KOPT-K1 (cell line): Measurements from ENCODE around the gene CDKN2B.

ENCODE experiments used
- H3K27ac ChIP-seq: fragments of 200-600 bp; sonication (generic); 2 replicates; pipeline ENCODE4 v1.5.1; 2016; ENCODE audit warnings: antibody characterized with exemption, mild to moderate bottlenecking, low read depth, low read length; ENCODE audit not compliant: poor library complexity, severe bottlenecking
- H3K36me3 ChIP-seq: fragments of 200-600 bp; sonication (generic); 2 replicates; pipeline ENCODE4 v1.5.1; 2017; ENCODE audit warnings: antibody characterized with exemption, mild to moderate bottlenecking, low read length, moderate library complexity; ENCODE audit not compliant: insufficient read depth
- H3K9me3 ChIP-seq: fragments of 200-600 bp; sonication (generic); 2 replicates; pipeline ENCODE4 v1.5.1; 2017; ENCODE audit warnings: antibody characterized with exemption, low read length, mild to moderate bottlenecking; ENCODE audit not compliant: insufficient read depth, poor library complexity, severe bottlenecking

The CDKN2B gene

DNA sequence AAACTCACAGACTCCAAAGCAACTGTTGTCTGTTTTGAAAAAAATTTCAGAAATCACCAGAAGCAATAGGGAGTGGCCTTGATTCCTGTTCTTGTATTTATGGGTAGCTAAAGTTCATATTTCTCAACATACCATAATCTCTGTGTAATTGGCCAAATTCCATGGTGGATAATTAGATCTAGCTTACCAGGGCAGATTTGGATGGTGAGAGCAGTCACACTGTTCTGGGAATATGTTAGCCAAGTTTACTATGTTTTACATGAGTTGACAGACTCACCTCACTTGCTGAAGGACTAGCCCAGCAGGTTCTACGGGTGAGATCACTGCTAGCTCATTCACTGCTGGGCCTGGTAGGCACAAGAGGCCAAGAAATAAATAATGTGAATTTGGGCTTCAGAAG, 32.7 kb upstream of the CDKN2B start:
- Histone ChIP-seq H3K9me3 (no peaks in the 10 kb centered on the region), H3K27ac (peak overlapping the region; percentile 30), H3K36me3 (peaks cover 98% of the 10 kb centered on the region)

DNA sequence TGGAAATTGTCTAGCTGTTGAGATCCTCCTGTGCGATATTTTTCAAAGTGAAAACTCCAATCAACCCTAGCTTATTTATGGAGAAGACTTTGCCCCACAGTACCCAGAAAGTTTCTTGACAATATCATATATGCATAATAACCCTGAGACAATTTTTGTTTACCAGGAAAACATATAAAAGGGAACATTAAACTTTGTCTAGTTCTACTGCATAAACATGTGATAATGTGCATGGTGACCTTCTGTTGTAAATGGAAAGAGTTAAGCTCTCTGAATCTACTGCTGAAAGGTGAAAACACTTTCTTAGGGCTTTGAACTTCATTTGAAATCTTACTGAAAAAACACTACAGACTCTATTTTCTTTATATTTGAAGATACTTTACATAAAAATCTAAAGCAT, 32.2 kb upstream of the CDKN2B start:
- Histone ChIP-seq H3K27ac (peak overlapping the region; percentile 30), H3K36me3 (peaks cover 98% of the 10 kb centered on the region), H3K9me3 (no peaks in the 10 kb centered on the region)

DNA sequence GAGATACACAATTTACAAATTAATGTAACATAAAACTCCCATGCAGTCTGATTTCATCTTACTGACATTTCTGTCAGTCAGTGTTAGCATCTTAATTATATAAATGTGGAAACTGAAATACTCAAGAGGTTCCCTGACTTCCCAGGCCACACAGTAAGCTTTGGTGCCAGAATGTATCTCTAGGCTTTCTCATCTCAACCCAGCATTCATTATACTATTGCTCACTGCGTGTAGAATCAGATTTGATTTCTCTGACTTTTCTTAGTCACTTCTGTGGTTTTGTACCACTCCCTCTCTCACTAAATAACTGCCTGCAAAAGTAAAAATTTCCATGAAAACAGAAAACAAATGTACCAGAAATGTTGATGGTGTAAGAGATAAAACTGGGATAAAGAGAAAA, 31.7 kb upstream of the CDKN2B start:
- Histone ChIP-seq H3K36me3 (peaks cover 98% of the 10 kb centered on the region), H3K27ac (peak overlapping the region; percentile 11), H3K9me3 (no peaks in the 10 kb centered on the region)

DNA sequence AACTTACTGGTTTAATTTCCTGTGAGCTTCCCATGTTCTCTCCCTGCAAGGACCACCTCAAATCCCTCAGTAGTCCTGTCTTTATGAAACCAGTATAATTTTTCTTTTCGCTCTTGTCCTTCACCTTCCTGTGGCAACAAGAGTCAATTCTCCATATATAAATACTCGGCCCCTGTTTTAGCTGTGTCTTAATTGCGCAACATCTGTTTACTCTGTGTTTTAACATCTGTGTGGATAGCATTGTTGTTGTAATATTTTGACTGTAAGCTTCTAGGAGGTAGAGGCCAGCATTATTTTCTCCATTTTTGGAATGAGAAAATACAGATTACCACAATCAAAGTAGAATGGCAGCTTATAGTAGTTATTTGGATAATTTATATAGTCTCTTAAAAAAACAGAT, 30.2 kb upstream of the CDKN2B start:
- peaks cover 99% of the 10 kb centered on the region for H3K36me3 ChIP-seq
- no peaks in the 10 kb centered on the region for H3K9me3 ChIP-seq
- peak overlapping the region; percentile 11 for H3K27ac ChIP-seq

DNA sequence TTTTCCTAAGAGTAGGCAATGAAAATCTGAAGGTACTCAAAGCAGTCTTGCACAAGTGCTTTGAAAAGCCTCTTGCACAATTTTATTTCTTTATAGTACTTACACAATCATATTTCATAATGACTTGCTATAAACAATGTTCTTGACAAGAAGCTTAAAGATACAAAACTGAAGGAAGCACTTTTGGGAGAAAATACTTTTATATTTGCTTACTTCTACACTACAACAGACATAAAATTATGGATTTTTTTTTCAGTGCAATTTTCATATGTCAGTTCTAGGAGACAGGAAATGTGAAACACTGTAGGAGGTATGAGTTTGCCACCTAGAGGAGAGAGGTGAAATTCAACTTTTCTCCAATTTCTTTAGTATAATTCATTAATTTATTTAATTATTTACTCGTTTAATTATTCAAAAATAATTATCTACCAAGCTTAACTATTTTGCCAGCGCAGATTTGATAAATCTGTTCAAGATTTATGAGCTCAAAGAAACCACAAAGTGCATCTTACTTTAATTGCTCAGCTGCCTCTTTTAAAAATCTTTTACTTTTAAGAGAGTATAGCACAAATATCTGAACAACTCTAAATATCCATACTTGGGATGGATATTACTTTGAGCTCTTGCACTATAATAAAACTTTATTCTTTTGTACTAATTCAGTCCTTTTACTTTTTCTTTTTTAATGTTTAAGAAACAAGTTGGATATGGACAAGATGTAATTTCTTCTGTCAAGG, 29.0 kb upstream of the CDKN2B start:
- Histone ChIP-seq H3K27ac (peak overlapping the region; percentile 9), H3K36me3 (peaks cover 100% of the 10 kb centered on the region), H3K9me3 (no peaks in the 10 kb centered on the region)

DNA sequence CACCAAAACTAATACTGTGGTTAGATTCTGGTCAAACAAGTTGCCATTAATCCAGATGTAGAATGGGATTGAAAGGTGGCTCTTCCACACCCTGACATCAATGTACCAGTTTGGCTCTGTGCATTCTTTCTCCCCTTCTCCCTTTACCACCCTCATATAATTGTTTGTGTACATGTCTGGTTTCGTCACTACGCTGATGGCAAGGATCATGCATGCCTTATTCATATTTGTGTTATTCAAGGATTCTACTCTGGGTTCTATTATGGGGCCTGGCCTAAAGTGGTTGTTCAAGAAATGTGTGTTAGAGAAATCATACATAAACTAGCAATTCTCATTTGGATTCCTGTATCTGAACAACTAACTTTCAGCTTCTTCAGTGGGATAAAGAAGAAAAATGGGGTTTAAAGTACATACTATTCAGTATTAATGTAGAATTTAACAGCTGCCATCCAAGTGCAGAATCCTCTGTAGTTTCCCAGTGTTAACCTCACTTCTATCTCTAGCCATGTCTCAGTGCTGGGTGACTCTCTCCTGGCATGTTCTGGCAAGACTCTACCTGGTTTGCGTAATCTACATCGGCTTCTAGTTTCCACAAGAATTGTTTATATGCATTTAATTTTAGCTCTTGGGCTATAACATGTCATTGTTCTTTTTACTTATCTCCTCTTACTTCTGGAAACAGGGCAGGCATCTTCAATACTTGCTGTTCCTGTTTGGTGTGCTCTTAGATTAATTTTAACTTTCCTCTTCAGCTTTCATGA, 27.9 kb upstream of the CDKN2B start:
- Histone ChIP-seq H3K36me3 (peaks cover 100% of the 10 kb centered on the region), H3K9me3 (no peaks in the 10 kb centered on the region), H3K27ac (peak overlapping the region; percentile 9)

DNA sequence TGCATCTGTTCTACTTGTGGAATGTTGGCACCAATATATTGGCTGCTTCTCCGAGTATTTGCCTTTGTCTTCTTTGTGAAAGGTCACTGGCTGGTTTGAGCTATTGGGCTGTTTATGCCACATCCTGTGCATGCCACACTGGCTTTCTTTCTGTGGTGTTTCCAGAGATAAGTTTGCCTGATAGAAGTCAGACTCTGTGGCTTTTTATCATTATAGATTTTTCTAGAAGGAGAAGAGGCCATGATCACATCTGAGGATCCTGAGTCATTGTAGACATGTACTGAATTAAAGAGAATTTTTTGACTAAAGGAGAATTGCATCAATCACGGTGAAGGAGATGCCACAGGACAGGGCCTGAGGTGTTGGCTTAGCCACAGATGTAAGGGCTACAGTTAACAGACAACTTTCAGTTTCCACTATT, 26.5 kb upstream of the CDKN2B start:
- Histone ChIP-seq H3K36me3 (peaks cover 100% of the 10 kb centered on the region), H3K9me3 (no peaks in the 10 kb centered on the region), H3K27ac (peak overlapping the region; percentile 45)

DNA sequence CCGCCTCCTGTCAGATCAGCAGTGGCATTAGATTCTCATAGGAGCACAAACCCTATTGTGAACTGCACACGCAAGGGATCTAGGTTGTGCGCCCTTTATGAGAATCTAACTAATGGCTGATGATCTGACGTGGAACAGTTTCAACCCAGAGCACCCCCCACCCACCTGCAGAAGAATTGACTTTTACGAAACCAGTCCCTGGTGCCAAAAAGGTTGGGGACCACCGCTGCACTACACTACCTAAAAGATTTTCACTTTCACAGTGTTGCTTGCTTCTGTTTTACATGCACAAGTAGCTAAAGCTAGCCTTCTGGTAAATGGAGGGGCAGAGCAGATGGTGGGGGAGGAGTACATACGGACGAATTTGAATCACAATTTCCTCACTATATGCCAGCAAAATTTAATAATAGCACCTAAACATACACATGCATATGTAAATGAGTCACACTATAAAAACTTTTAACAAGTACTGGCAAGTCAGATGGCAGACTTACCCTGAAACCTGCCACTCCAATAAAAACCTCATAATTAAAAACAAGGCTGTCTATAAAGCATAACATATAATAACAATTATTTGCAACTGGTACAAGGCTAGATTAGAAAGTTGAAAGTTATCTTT, 24.0 kb upstream of the CDKN2B start:
- H3K27ac ChIP-seq = no peak overlapping the region
- H3K36me3 ChIP-seq = peaks cover 100% of the 10 kb centered on the region
- H3K9me3 ChIP-seq = no peaks in the 10 kb centered on the region

DNA sequence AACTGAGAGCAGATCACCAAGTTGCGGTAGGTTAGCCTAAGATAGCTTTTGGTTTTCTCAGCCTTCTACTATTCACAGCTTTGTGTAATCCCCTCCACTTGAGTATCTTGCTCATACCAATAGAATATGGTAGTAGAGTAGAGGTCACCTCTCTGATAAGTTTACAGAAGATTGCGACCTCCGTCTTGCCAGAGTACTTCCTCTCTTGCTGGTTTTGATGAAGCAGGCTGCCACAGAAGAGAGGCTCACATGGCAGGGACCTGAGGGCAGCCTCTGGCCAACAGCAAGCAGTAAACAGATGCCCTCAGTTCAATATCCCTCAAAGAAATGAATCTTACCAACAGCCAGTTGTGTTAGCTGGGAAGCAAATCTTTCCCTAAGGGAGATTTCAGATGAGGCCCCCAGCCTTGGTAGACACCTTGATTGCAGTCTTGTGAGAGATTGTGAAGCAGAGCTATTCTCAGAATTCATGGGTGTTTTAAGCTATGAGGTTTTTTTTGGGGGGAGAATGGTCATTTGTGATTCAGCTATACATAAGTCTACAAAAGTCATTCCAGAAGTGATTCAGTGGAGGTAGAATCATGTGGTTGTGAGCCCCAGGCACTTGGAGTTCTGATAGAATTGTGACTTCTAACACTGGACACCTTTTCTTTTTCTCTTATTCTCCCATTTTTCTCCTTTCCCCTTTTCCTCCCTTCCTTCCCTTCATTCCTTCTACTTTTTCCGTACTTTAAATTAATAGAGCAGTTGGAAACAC, 22.7 kb upstream of the CDKN2B start:
- H3K27ac ChIP-seq = no peak overlapping the region
- H3K9me3 ChIP-seq = peaks cover 7% of the 10 kb centered on the region
- H3K36me3 ChIP-seq = peaks cover 100% of the 10 kb centered on the region

DNA sequence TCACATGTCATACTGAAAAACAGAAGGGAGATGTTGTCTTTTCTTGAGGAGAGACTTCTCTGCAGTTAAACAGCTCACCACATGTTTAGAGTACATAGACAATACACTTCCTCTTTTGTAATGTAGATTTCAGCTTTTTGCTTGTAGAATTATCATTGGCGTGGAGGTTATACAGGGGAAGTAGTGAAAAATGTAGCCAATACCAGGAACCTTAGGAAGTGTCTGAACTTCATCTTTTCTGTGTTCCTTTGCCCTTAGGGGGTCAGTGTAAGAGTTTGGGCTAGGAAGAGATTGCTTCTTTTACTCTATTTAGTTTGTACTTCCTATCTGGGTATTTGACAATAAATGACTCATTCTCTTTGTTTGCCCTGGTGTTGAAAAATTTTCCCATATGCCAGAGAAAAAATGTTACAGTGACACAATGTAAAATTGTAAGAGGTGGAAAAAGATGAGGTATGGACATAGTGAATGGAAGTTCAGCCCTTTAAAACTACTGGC, 21.0 kb upstream of the CDKN2B start:
- Histone ChIP-seq H3K27ac (no peak overlapping the region), H3K36me3 (peaks cover 100% of the 10 kb centered on the region)

DNA sequence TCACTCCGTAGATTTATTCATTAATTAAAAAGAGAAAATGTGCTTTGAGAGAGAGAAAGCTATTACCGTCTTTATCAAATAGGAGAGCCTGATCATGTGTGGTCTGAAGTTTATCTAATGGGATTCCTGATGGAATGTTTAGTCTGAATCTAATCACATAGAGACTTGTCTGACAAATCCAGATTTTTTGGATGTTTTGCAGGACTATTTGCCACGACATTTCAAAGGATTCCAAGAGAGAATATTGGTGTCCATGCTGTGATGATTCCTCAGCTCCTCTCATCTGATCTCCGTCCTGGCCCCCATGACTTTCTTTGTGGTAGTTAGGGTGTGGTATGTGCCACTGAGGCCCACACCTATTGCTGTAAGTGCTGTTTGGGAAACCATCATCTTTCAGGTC, 20.1 kb upstream of the CDKN2B start:
- H3K36me3 ChIP-seq = peaks cover 100% of the 10 kb centered on the region
- H3K9me3 ChIP-seq = peaks cover 33% of the 10 kb centered on the region
- H3K27ac ChIP-seq = no peak overlapping the region

More for the DNA sequence above, 21.0 kb upstream of the CDKN2B start:
- H3K9me3 ChIP-seq = peaks cover 24% of the 10 kb centered on the region

DNA sequence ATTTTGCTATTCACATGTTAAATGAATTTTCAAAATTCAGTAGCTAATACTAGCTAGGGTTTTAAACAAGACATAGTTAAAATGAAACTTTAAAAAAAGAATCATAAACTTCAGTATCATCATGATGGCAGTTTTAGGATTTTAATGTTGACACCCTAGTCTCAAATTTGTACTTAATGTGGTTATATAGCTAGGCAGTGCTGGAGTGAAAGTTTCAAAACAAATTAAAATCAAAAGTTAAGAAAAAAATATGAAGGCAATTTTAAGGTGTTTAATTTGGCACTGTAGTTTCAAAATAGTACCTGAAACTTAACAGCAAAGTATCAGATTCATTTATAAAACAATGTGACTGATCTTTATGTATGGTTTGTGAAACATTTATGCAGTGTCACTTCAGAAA, 19.3 kb upstream of the CDKN2B start:
- Histone ChIP-seq H3K36me3 (peaks cover 99% of the 10 kb centered on the region), H3K27ac (no peak overlapping the region), H3K9me3 (peaks cover 42% of the 10 kb centered on the region)

DNA sequence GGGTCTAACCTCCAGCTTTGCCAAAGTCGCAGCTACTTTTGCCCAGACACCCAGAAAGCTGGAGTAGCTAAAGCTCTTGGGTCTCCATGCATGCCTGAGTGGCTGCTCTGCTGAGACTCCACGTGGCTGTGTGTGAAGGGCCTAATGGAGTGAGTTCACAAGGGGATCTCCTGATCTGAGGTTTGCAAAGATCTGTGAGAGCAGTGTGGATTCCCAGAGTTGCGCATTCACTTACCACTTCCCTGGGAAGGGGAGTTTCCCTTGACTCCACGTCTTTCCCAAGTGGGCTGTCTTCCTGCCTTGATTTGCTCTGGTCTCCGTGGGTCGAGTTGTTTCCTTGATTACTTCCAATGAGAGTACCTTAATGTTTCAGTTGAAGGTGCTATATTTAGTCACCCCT, 17.6 kb upstream of the CDKN2B start:
- Histone ChIP-seq H3K27ac (no peak overlapping the region), H3K36me3 (peaks cover 82% of the 10 kb centered on the region), H3K9me3 (peaks cover 59% of the 10 kb centered on the region)

DNA sequence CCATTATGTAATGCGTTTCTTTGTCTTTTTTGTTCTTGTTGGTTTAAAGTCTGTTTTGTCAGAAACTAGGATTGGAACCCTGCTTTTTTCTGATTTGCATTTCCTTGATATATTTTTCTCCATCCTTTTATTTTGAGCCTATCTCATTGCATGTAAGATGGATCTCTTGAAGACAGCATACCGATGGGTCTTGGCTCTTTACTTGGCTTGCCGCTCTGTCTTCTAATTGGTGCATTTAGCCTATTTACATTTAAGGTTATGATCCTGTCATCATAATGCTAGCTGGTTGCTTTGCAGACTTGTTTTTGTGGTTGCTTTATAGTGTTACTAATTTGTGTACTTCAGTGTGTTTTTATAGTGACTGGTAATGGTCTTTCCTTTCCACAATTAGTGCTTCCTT, 13.3 kb upstream of the CDKN2B start:
- H3K9me3 ChIP-seq = peaks cover 99% of the 10 kb centered on the region
- peaks cover 60% of the 10 kb centered on the region for H3K36me3 ChIP-seq
- H3K27ac ChIP-seq = no peak overlapping the region
